Left ventricle myocardium inferior (tissue), 1 donor: ENCODE results near the gene TDRD12. TPM values are rescaled to one million over a fixed set of nuclear protein-coding genes. Genes with fewer than 3 reads are reported as not detected.
"Not testable (repeated sequence)": the region's sequence is repeated elsewhere in the genome, so short reads cannot be mapped to it uniquely, and the experiment has no call there.

Experiments
- DNase-seq: peaks from one replicate; pipeline ENCODE4 v3.0.0-alpha.2; 2020
- H3K27ac ChIP-seq: fragments of 200-600 bp; replicated peaks from 2 replicates; pipeline ENCODE4 v1.8.0; 2021
- H3K27me3 ChIP-seq: fragments of 200-600 bp; 2 replicates; pipeline ENCODE4 v1.8.0; 2021; ENCODE audit warnings: low read depth
- H3K36me3 ChIP-seq: fragments of 200-600 bp; 2 replicates; pipeline ENCODE4 v1.8.0; 2021
- H3K4me1 ChIP-seq: fragments of 200-600 bp; 2 replicates; pipeline ENCODE4 v1.8.0; 2021
- H3K4me3 ChIP-seq: fragments of 200-600 bp; 2 replicates; pipeline ENCODE4 v1.8.0; 2021; ENCODE audit warnings: mild to moderate bottlenecking, moderate library complexity
- H3K9me3 ChIP-seq: fragments of 200-600 bp; replicated peaks from 2 replicates; pipeline ENCODE4 v1.8.0; 2021
- CTCF ChIP-seq: fragments of 200-600 bp; IDR thresholded peaks from 2 replicates; pipeline ENCODE4 v1.8.0; 2021; ENCODE audit warnings: antibody characterized with exemption, mild to moderate bottlenecking, borderline replicate concordance
- intact Hi-C: fragments of 100-400 bp; cut with micrococcal nuclease; formaldehyde crosslinking; loops from one replicate; pipeline ENCODE4 v1.11.0; 2022
- total RNA-seq: library from RNA; stranded (reverse); fragmentation: NEBNext Ultra II Directional; extraction: Animal tissue kit (Norgen Biotek cat#: 25700); gene quantifications from one replicate; pipeline ENCODE4 v1.2.1, GENCODE V29; 2021
- donor health status: DM: no; HTN: yes; CAD: no; lungs with severe emphysema.

TDRD12 gene
- total RNA-seq, 1 donor from 2014 or later = not detected

GRCh38 chr19:32702010-32702409 lies 17.6 kb upstream of the TDRD12 start:
- no peak overlapping the region for H3K4me3 ChIP-seq
- peaks cover 45% of the 10 kb centered on the region for H3K9me3 ChIP-seq
- H3K4me1 ChIP-seq = peaks cover 8% of the 10 kb centered on the region
- no peak for DNase-seq
- no peak for TF ChIP-seq CTCF
- intact Hi-C loops = no loop called here
- H3K27me3 ChIP-seq = no peaks in the 10 kb centered on the region
- H3K27ac ChIP-seq = no peak overlapping the region
- peaks cover 54% of the 10 kb centered on the region for H3K36me3 ChIP-seq

- Histone ChIP-seq H3K9me3 (peaks cover 40% of the 10 kb centered on the region), H3K36me3 (peaks cover 44% of the 10 kb centered on the region)
- DNase-seq, H3K4me1 ChIP-seq, H3K27me3 ChIP-seq, H3K4me3 ChIP-seq, intact Hi-C loops, H3K27ac ChIP-seq: not testable (repeated sequence)
Observed at GRCh38 chr19:32704006-32704405, 15.6 kb upstream of the TDRD12 start.

- no peak for TF ChIP-seq CTCF
Observed at GRCh38 chr19:32708457-32708856, 11.1 kb upstream of the TDRD12 start.

GRCh38 chr19:32709032-32709431 lies 10.5 kb upstream of the TDRD12 start:
- Histone ChIP-seq H3K4me1 (no peaks in the 10 kb centered on the region), H3K27ac (no peak overlapping the region), H3K36me3 (peaks cover 57% of the 10 kb centered on the region), H3K9me3 (peaks cover 12% of the 10 kb centered on the region), H3K4me3 (no peak overlapping the region), H3K27me3 (no peaks in the 10 kb centered on the region)
- intact Hi-C loops = no loop called here
- TF ChIP-seq CTCF = no peak
- no peak for DNase-seq

More at GRCh38 chr19:32708457-32708856, 11.1 kb upstream of the TDRD12 start:
- no peak for DNase-seq
- intact Hi-C loops = no loop called here
- Histone ChIP-seq H3K4me1 (no peaks in the 10 kb centered on the region), H3K4me3 (no peak overlapping the region), H3K27ac (no peak overlapping the region), H3K9me3 (peaks cover 17% of the 10 kb centered on the region), H3K27me3 (no peaks in the 10 kb centered on the region), H3K36me3 (peaks cover 57% of the 10 kb centered on the region)

GRCh38 chr19:32711747-32712146 lies 7.8 kb upstream of the TDRD12 start:
- DNase-seq = no peak
- no peak overlapping the region for H3K4me3 ChIP-seq
- H3K9me3 ChIP-seq = no peaks in the 10 kb centered on the region
- H3K27ac ChIP-seq = no peak overlapping the region
- intact Hi-C loops = no loop called here
- no peaks in the 10 kb centered on the region for H3K4me1 ChIP-seq
- no peak for TF ChIP-seq CTCF
- H3K27me3 ChIP-seq = no peaks in the 10 kb centered on the region
- peaks cover 60% of the 10 kb centered on the region for H3K36me3 ChIP-seq

GRCh38 chr19:32716203-32716602 lies 3.4 kb upstream of the TDRD12 start:
- H3K27ac ChIP-seq, H3K4me3 ChIP-seq, intact Hi-C loops, H3K4me1 ChIP-seq, H3K9me3 ChIP-seq, DNase-seq, H3K27me3 ChIP-seq: not testable (repeated sequence)
- peaks cover 41% of the 10 kb centered on the region for H3K36me3 ChIP-seq

GRCh38 chr19:32717496-32717895 lies 2.1 kb upstream of the TDRD12 start:
- no peak overlapping the region for H3K4me3 ChIP-seq
- no peak for DNase-seq
- peaks cover 28% of the 10 kb centered on the region for H3K36me3 ChIP-seq
- H3K9me3 ChIP-seq = no peaks in the 10 kb centered on the region
- no peaks in the 10 kb centered on the region for H3K27me3 ChIP-seq
- no peak for TF ChIP-seq CTCF
- no peaks in the 10 kb centered on the region for H3K4me1 ChIP-seq
- intact Hi-C loops = no loop called here
- no peak overlapping the region for H3K27ac ChIP-seq
